ENCODE results near the gene MYD88.

The MYD88 gene

GRCh38 chr3:38140326-38141172 lies 2.1 kb downstream of the MYD88 start:
- Histone ChIP-seq H3K9ac (ENCODE audit: low read depth, low read length) (no peak overlapping the region), H3K4me3 (ENCODE audit: low read length) (no peak overlapping the region), H3K9me3 (ENCODE audit: insufficient read depth, low read depth, low read length) (no peaks in the 10 kb centered on the region)

GRCh38 chr3:38141173-38141951 lies 2.9 kb downstream of the MYD88 start:
- no peak overlapping the region for H3K27ac ChIP-seq (ENCODE audit: low read length)
- H3K4me3 ChIP-seq (ENCODE audit: low read length): no peak overlapping the region
- H3K27me3 ChIP-seq (ENCODE audit: insufficient read depth, low read length): no peaks in the 10 kb centered on the region; the same call in 1 of the 2 replicates
- no peaks in the 10 kb centered on the region for H3K9me3 ChIP-seq (ENCODE audit: insufficient read depth, low read depth, low read length)
- H3K36me3 ChIP-seq (ENCODE audit: insufficient read depth, low read depth, low read length): peaks cover 23% of the 10 kb centered on the region
- no peak overlapping the region for H3K9ac ChIP-seq (ENCODE audit: low read depth, low read length)
- H3K4me1 ChIP-seq (ENCODE audit: insufficient read depth, low read length): peaks cover 11% of the 10 kb centered on the region; the same call in 1 of the 2 replicates

More at GRCh38 chr3:38140326-38141172, 2.1 kb downstream of the MYD88 start:
- Histone ChIP-seq H3K27me3 (ENCODE audit: insufficient read depth, low read length) (no peaks in the 10 kb centered on the region; the same call in 1 of the 2 replicates), H3K27ac (ENCODE audit: low read length) (no peak overlapping the region), H3K36me3 (ENCODE audit: insufficient read depth, low read depth, low read length) (peaks cover 23% of the 10 kb centered on the region), H3K4me1 (ENCODE audit: insufficient read depth, low read length) (peaks cover 13% of the 10 kb centered on the region; the same call in 1 of the 2 replicates)

- H3K27me3 ChIP-seq (ENCODE audit: insufficient read depth, low read length): no peaks in the 10 kb centered on the region; the same call in 1 of the 2 replicates
- H3K36me3 ChIP-seq (ENCODE audit: insufficient read depth, low read depth, low read length): peaks cover 23% of the 10 kb centered on the region
- peaks cover 11% of the 10 kb centered on the region; the same call in 1 of the 2 replicates for H3K4me1 ChIP-seq (ENCODE audit: insufficient read depth, low read length)
- H3K9ac ChIP-seq (ENCODE audit: low read depth, low read length): no peak overlapping the region
- no peaks in the 10 kb centered on the region for H3K9me3 ChIP-seq (ENCODE audit: insufficient read depth, low read depth, low read length)
- no peak overlapping the region for H3K27ac ChIP-seq (ENCODE audit: low read length)
- H3K4me3 ChIP-seq (ENCODE audit: low read length): no peak overlapping the region
Measured at GRCh38 chr3:38141952-38142273, 3.5 kb downstream of the MYD88 start.

- no peaks in the 10 kb centered on the region; the same call in 1 of the 2 replicates for H3K27me3 ChIP-seq (ENCODE audit: insufficient read depth, low read length)
- H3K9me3 ChIP-seq (ENCODE audit: insufficient read depth, low read depth, low read length): no peaks in the 10 kb centered on the region
- H3K9ac ChIP-seq (ENCODE audit: low read depth, low read length): no peak overlapping the region
- no peak overlapping the region for H3K4me3 ChIP-seq (ENCODE audit: low read length)
- no peak overlapping the region for H3K27ac ChIP-seq (ENCODE audit: low read length)
- H3K36me3 ChIP-seq (ENCODE audit: insufficient read depth, low read depth, low read length): peaks cover 23% of the 10 kb centered on the region
- H3K4me1 ChIP-seq (ENCODE audit: insufficient read depth, low read length): peaks cover 6% of the 10 kb centered on the region; the same call in 1 of the 2 replicates
Measured at GRCh38 chr3:38142959-38143358, 4.5 kb downstream of the MYD88 start.

GRCh38 chr3:38143511-38143910 lies 5.0 kb downstream of the MYD88 start:
- Histone ChIP-seq H3K27ac (ENCODE audit: low read length) (no peak overlapping the region), H3K4me1 (ENCODE audit: insufficient read depth, low read length) (0 out of 2 replicates have a peak, but pooled peaks cover 2% of the 10 kb centered on the region), H3K36me3 (ENCODE audit: insufficient read depth, low read depth, low read length) (peaks cover 23% of the 10 kb centered on the region), H3K9me3 (ENCODE audit: insufficient read depth, low read depth, low read length) (no peaks in the 10 kb centered on the region), H3K9ac (ENCODE audit: low read depth, low read length) (no peak overlapping the region), H3K4me3 (ENCODE audit: low read length) (no peak overlapping the region), H3K27me3 (ENCODE audit: insufficient read depth, low read length) (no peaks in the 10 kb centered on the region)

GRCh38 chr3:38146504-38146903 lies 8.0 kb downstream of the MYD88 start:
- Histone ChIP-seq H3K9me3 (ENCODE audit: insufficient read depth, low read depth, low read length) (no peaks in the 10 kb centered on the region), H3K4me1 (ENCODE audit: insufficient read depth, low read length) (no peaks in the 10 kb centered on the region), H3K27ac (ENCODE audit: low read length) (no peak overlapping the region), H3K27me3 (ENCODE audit: insufficient read depth, low read length) (no peaks in the 10 kb centered on the region), H3K36me3 (ENCODE audit: insufficient read depth, low read depth, low read length) (peaks cover 11% of the 10 kb centered on the region), H3K9ac (ENCODE audit: low read depth, low read length) (no peak overlapping the region), H3K4me3 (ENCODE audit: low read length) (no peak overlapping the region)

- Histone ChIP-seq H3K27ac (ENCODE audit: low read length) (no peak overlapping the region), H3K4me1 (ENCODE audit: insufficient read depth, low read length) (no peaks in the 10 kb centered on the region), H3K9ac (ENCODE audit: low read depth, low read length) (no peak overlapping the region), H3K4me3 (ENCODE audit: low read length) (no peak overlapping the region), H3K27me3 (ENCODE audit: insufficient read depth, low read length) (no peaks in the 10 kb centered on the region), H3K36me3 (ENCODE audit: insufficient read depth, low read depth, low read length) (peaks cover 2% of the 10 kb centered on the region; the same call in 1 of the 2 replicates), H3K9me3 (ENCODE audit: insufficient read depth, low read depth, low read length) (no peaks in the 10 kb centered on the region)
Measured at GRCh38 chr3:38147421-38147820, 9.0 kb downstream of the MYD88 start.

GRCh38 chr3:38148311-38148882 lies 9.9 kb downstream of the MYD88 start:
- no peak overlapping the region for H3K27ac ChIP-seq (ENCODE audit: low read length)

GRCh38 chr3:38149708-38150107 lies 11.2 kb downstream of the MYD88 start:
- no peaks in the 10 kb centered on the region for H3K27me3 ChIP-seq (ENCODE audit: insufficient read depth, low read length)
- no peaks in the 10 kb centered on the region for H3K9me3 ChIP-seq (ENCODE audit: insufficient read depth, low read depth, low read length)
- no peaks in the 10 kb centered on the region for H3K36me3 ChIP-seq (ENCODE audit: insufficient read depth, low read depth, low read length)
- H3K4me3 ChIP-seq (ENCODE audit: low read length): no peak overlapping the region
- no peak overlapping the region for H3K27ac ChIP-seq (ENCODE audit: low read length)
- no peak overlapping the region for H3K9ac ChIP-seq (ENCODE audit: low read depth, low read length)
- H3K4me1 ChIP-seq (ENCODE audit: insufficient read depth, low read length): no peaks in the 10 kb centered on the region

More at GRCh38 chr3:38148311-38148882, 9.9 kb downstream of the MYD88 start:
- no peaks in the 10 kb centered on the region for H3K27me3 ChIP-seq (ENCODE audit: insufficient read depth, low read length)
- no peaks in the 10 kb centered on the region for H3K4me1 ChIP-seq (ENCODE audit: insufficient read depth, low read length)
- H3K9me3 ChIP-seq (ENCODE audit: insufficient read depth, low read depth, low read length): no peaks in the 10 kb centered on the region
- H3K4me3 ChIP-seq (ENCODE audit: low read length): no peak overlapping the region
- H3K9ac ChIP-seq (ENCODE audit: low read depth, low read length): no peak overlapping the region
- no peaks in the 10 kb centered on the region for H3K36me3 ChIP-seq (ENCODE audit: insufficient read depth, low read depth, low read length)

GRCh38 chr3:38150780-38151528 lies 12.5 kb downstream of the MYD88 start:
- Histone ChIP-seq H3K9ac (ENCODE audit: low read depth, low read length) (no peak overlapping the region), H3K27ac (ENCODE audit: low read length) (no peak overlapping the region), H3K36me3 (ENCODE audit: insufficient read depth, low read depth, low read length) (no peaks in the 10 kb centered on the region), H3K4me3 (ENCODE audit: low read length) (no peak overlapping the region), H3K4me1 (ENCODE audit: insufficient read depth, low read length) (no peaks in the 10 kb centered on the region), H3K9me3 (ENCODE audit: insufficient read depth, low read depth, low read length) (no peaks in the 10 kb centered on the region), H3K27me3 (ENCODE audit: insufficient read depth, low read length) (no peaks in the 10 kb centered on the region)

GRCh38 chr3:38151667-38152265 lies 13.3 kb downstream of the MYD88 start:
- no peaks in the 10 kb centered on the region for H3K4me1 ChIP-seq (ENCODE audit: insufficient read depth, low read length)
- H3K9ac ChIP-seq (ENCODE audit: low read depth, low read length): no peak overlapping the region
- H3K27ac ChIP-seq (ENCODE audit: low read length): no peak overlapping the region

More at GRCh38 chr3:38151667-38152265, 13.3 kb downstream of the MYD88 start:
- no peak overlapping the region for H3K4me3 ChIP-seq (ENCODE audit: low read length)
- H3K36me3 ChIP-seq (ENCODE audit: insufficient read depth, low read depth, low read length): no peaks in the 10 kb centered on the region
- H3K9me3 ChIP-seq (ENCODE audit: insufficient read depth, low read depth, low read length): no peaks in the 10 kb centered on the region
- H3K27me3 ChIP-seq (ENCODE audit: insufficient read depth, low read length): no peaks in the 10 kb centered on the region
